HG03064 (cell line): ENCODE data around the gene ARRDC2.

Source experiments
- ATAC-seq: cut with Tn5 transposase; IDR thresholded peaks from one replicate; pipeline ENCODE4 v1.9.1; 2021; ENCODE audit warnings: low read depth; ENCODE audit not compliant: unreplicated experiment

Gene ARRDC2

DNA sequence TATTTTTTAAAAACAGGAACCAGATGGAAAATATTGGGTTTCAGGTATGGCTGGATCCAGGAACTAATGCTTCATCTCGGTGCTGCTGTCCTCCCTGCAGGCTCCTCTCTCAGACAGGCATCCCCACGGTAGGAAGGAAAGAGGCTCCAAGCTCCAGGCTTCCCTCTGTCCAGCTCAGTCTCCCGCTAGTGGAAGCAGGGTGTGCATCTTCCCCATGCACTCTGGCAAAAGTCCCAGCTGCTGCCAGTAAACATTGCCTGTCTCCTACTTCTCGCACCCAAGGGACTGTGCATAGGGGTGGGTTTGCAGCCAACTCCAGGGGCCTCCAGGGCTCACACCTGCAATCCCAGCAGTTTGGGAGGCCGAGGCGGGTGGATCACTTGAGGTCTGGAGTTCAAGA, 49.6 kb downstream of the ARRDC2 start:
- no peak for ATAC-seq

DNA sequence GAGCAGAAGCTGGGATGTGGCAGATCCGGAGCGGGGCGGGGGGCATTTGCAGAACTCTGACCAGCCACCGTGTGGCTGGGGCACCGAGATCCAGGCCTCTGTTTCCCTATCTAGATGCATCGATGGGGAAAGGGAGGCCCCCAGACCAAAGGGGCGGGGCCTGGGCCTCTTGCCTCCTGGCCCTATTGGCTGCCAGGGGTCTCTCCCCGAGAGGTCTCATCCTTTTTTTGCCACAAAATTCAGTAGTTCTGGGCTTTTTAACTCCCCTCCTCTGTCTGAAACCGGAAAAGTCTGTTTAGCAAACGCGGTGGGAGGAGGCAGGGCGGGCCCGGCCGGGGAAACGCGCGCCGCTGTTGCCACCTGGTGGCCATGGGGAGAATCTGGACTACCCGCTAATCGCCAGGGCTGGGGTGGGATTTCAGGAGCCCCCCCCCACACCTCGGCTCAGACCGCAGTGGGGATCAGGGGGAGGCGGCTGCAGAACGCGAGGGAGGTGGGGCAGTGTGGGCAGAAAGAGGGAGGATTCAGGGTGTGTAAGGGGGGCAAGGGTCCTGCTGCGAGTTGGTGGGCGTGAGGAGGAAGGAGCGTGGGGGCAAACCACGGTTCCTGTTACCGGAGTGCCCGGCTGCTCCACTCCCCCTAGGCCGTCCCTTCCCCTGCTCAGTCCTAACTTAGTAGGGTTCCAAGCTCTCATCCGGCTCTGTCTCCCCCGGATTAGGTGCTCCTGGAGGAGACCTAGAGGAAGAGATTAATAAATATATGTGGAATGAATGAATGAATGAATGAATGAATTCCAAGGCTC, 50.4 kb downstream of the ARRDC2 start:
- no peak for ATAC-seq

DNA sequence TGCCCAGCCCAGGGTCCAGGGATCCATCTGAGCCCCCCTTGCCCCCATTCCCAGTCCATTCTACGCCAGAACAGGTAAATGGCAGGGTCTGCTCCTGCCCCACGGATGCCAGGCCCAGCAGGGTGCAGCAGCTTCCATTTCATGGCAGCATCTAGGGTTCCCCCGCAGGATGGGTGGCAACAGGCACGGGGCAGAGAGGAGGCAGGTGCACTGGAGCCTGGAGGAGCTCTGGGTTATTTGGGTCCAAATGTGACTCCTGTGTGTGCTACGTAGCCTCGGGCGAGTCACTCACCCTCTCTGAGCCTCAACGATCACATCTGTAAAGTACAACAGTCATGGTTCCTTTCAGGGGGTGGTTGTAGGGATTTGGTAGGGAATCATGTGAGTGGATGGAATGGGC, 51.3 kb downstream of the ARRDC2 start:
- no peak for ATAC-seq

GRCh38 chr19:18059902-18060301, 51.9 kb downstream of the ARRDC2 start:
- ATAC-seq = no peak

DNA sequence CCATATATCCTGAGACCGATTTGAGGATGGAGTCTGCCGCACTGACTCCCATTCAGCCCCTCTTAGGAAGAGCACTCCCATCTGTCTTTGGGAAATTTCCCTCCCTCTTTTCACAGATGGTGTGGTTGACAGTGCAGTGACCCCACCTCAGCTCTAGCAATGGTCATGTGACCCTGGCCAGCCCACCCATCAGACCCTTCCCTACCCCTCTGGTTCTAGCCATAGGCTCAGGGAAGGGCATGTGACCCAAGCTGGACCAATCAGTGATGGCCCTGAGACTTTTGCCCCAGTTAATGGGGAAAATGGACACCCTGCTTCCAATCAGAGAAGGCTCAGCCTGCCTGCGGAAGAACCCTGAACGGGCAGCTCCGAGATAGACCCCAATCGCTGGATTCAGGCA, 52.5 kb downstream of the ARRDC2 start:
- ATAC-seq = no peak

DNA sequence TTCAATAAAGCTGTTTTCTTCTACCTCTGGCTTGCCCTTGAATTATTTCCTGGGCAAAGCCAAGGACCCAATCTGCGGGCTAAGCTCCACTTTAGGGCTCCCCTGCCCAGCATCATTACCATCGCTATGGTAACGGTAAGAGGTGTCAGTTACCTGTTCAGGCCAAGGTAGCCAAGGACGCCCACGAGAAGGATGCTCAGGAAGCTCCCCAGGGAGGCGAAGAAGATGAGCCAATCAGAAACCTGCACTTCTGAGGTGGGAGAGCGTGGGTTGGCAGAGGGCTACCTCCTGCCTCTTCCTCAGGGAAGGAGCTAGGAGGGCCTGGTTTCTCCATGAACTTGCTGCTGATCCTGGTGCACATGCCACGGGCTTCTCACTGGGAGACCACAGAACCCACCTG, 54.1 kb downstream of the ARRDC2 start:
- no peak for ATAC-seq

GRCh38 chr19:18063463-18063862, 55.5 kb downstream of the ARRDC2 start:
- no peak for ATAC-seq
